Endothelial cell of umbilical vein (primary cell): ENCODE measurements around the gene GEMIN8. TPM values are rescaled to one million over a fixed set of nuclear protein-coding genes. Genes with fewer than 3 reads are reported as not detected.

ENCODE experiments used
- BruUV-seq: library from RNA; stranded (reverse); fragments of 400-500 nt; replicated peaks from 2 replicates; lab custom pipeline; 2021; lab: Mats Ljungman, UMichigan
- CTCF ChIA-PET: fragments of 300-600, 350-600 bp; sonication (Branson Sonifier 250); formaldehyde crosslinking; loops from one replicate; lab custom pipeline; 2021; ENCODE audit warnings: antibody characterized with exemption, inconsistent platforms; lab: Charles Lee
- POLR2A ChIA-PET: fragments of 300-600, 350-600 bp; sonication (Branson Sonifier 250); formaldehyde crosslinking; loops from one replicate; lab custom pipeline; 2021; ENCODE audit warnings: antibody characterized with exemption, inconsistent platforms; lab: Charles Lee
- DNase-seq: peaks from one replicate; pipeline ENCODE4 v3.0.0-alpha.2; 2011; ENCODE audit warnings: low read depth, low spot score
- FAIRE-seq: peaks from 2 replicates; lab custom pipeline; 2011; peaks lifted over from hg19 to GRCh38; lab: Jason Lieb, UNC
- H2AFZ ChIP-seq: 2 replicates; pipeline ENCODE4 v1.6.0; 2012; ENCODE audit warnings: low read depth, low read length, control low read depth, inconsistent platforms
- H3K27ac ChIP-seq: 2 replicates; pipeline ENCODE4 v1.5.1; 2011; ENCODE audit warnings: low read depth, mild to moderate bottlenecking, control low read depth, low read length, moderate library complexity; ENCODE audit not compliant: insufficient read depth
- H3K27me3 ChIP-seq, 2 experiments: 2 replicates each; pipeline versions ENCODE4 v1.6.0 to v1.6.1; 2011; ENCODE audit warnings: low read length in 2 of 2, mixed read lengths in 1 of 2; ENCODE audit not compliant: control insufficient read depth in 2 of 2, insufficient read depth in 2 of 2
- H3K36me3 ChIP-seq, 2 experiments: 2 replicates in 1 of 2; 3 replicates in 1 of 2; pipeline ENCODE4 v1.5.1; 2011; ENCODE audit warnings: low read length in 2 of 2, mild to moderate bottlenecking in 1 of 2, moderate library complexity in 1 of 2; ENCODE audit not compliant: control insufficient read depth in 2 of 2, insufficient read depth in 2 of 2; ENCODE audit errors: extremely low read depth in 1 of 2
- H3K4me1 ChIP-seq: 3 replicates; pipeline ENCODE4 v1.5.1; 2011; ENCODE audit warnings: mild to moderate bottlenecking, low read length; ENCODE audit not compliant: control insufficient read depth, insufficient read depth; ENCODE audit errors: extremely low read depth
- H3K4me2 ChIP-seq: 2 replicates; pipeline ENCODE4 v1.6.1; 2011; ENCODE audit warnings: low read length, control low read depth, mixed read lengths; ENCODE audit not compliant: insufficient read depth
- H3K4me3 ChIP-seq, 3 experiments: fragments of 200-600 bp in 1 of 3; sonication (generic), shearing (Covaris generic) in 1 of 3; replicated peaks in 1 of 3; 2 replicates each; pipeline ENCODE4 v1.5.1; 2011 to 2016; ENCODE audit warnings: control low read depth in 3 of 3, low read length in 3 of 3, mild to moderate bottlenecking in 2 of 3, inconsistent platforms in 1 of 3, low read depth in 1 of 3, moderate library complexity in 1 of 3; ENCODE audit not compliant: insufficient read depth in 1 of 3
- H3K79me2 ChIP-seq: 2 replicates; pipeline ENCODE4 v1.6.0; 2012; ENCODE audit warnings: low read length, inconsistent platforms; ENCODE audit not compliant: control insufficient read depth, insufficient read depth
- H3K9ac ChIP-seq: replicated peaks from 2 replicates; pipeline ENCODE3; 2011; ENCODE audit warnings: low read length, control low read depth; ENCODE audit not compliant: insufficient read depth; ENCODE audit errors: extremely low read depth
- H3K9me1 ChIP-seq: replicated peaks from 3 replicates; pipeline ENCODE4 v1.6.0; 2011; ENCODE audit warnings: mild to moderate bottlenecking, low read length; ENCODE audit not compliant: control insufficient read depth, insufficient read depth; ENCODE audit errors: extremely low read depth
- H3K9me3 ChIP-seq: replicated peaks from 2 replicates; pipeline ENCODE4 v1.5.1; 2012; ENCODE audit warnings: low read length, inconsistent platforms; ENCODE audit not compliant: control insufficient read depth, insufficient read depth
- H4K20me1 ChIP-seq: replicated peaks from 2 replicates; pipeline ENCODE3; 2011; ENCODE audit warnings: mild to moderate bottlenecking, low read length; ENCODE audit not compliant: control insufficient read depth, insufficient read depth; ENCODE audit errors: extremely low read depth
- EZH2 ChIP-seq: IDR thresholded peaks from 2 replicates; pipeline ENCODE4 v1.6.1; 2012; ENCODE audit warnings: borderline replicate concordance, low read depth, mild to moderate bottlenecking, moderate library complexity, low read length, inconsistent platforms; ENCODE audit not compliant: severe bottlenecking
- FOS ChIP-seq: IDR thresholded peaks from 2 replicates; pipeline ENCODE4 v1.6.1; 2011; ENCODE audit warnings: mild to moderate bottlenecking, low read length, moderate library complexity, borderline replicate concordance; ENCODE audit not compliant: insufficient read depth
- GATA2 ChIP-seq: IDR thresholded peaks from 2 replicates; pipeline ENCODE4 v1.7.0; 2011; ENCODE audit warnings: low read depth, mild to moderate bottlenecking, moderate library complexity, mixed read lengths, low read length; ENCODE audit not compliant: insufficient read length, insufficient read depth
- JUN ChIP-seq: IDR thresholded peaks from 2 replicates; pipeline ENCODE4 v1.6.1; 2011; ENCODE audit warnings: borderline replicate concordance, low read depth; ENCODE audit not compliant: insufficient read length, insufficient read depth
- MYC ChIP-seq: IDR thresholded peaks from one replicate; pipeline ENCODE4 v1.6.1; 2011; ENCODE audit warnings: mild to moderate bottlenecking, low read depth, low read length
- POLR2A ChIP-seq: IDR thresholded peaks from 2 replicates; pipeline ENCODE4 v1.6.1; 2012; ENCODE audit warnings: low read depth, mild to moderate bottlenecking, control low read depth, low read length
- POLR2AphosphoS5 ChIP-seq: IDR thresholded peaks from 2 replicates; pipeline ENCODE4 v1.6.1; 2012; ENCODE audit warnings: low read depth, mild to moderate bottlenecking, control low read depth, low read length, moderate library complexity; ENCODE audit not compliant: insufficient read depth
- dilution Hi-C: fragments of 300-500 bp; cut with MboI; formaldehyde crosslinking; loops from one replicate; pipeline ENCODE4 v1.15.0; 2019; ENCODE audit warnings: low sequenced_read_pairs; ENCODE audit not compliant: extremely low pct_ligation_motif_present
- intact Hi-C: fragments of 100-400 bp; cut with micrococcal nuclease; formaldehyde crosslinking; loops from one replicate; pipeline ENCODE4 v1.10.0; 2022
- polyA plus RNA-seq, 4 experiments: library from polyadenylated mRNA; depleted of rRNA in 3 of 4; stranded (reverse) in 3 of 4; unstranded in 1 of 4; fragments of >200 nt; gene quantifications; 2 replicates each; pipeline versions ENCODE4 v1.2.1 to v1.2.3, GENCODE V29; 2011 to 2012; ENCODE audit warnings: missing spikeins in 1 of 4
- total RNA-seq: library from RNA; stranded (reverse); gene quantifications from 2 replicates; pipeline ENCODE4 v1.2.3, GENCODE V29; 2021
- TF ChIP-seq, protein P1 (sequence below): IDR thresholded peaks from 2 replicates; pipeline ENCODE4 v1.6.1; 2011; ENCODE audit not compliant: insufficient read depth, insufficient read length
- TF ChIP-seq, protein P2 (sequence below), 2 donors: IDR thresholded peaks; 1 replicate in 1 of 2; 2 replicates in 1 of 2; pipeline ENCODE4 v1.5.1; 2011; ENCODE audit warnings: low read length in 2 of 2, mild to moderate bottlenecking in 2 of 2, moderate library complexity in 2 of 2, control low read depth in 1 of 2, inconsistent platforms in 1 of 2, low read depth in 1 of 2; ENCODE audit not compliant: insufficient read depth in 1 of 2; ENCODE audit errors: extremely low read depth in 1 of 2

GEMIN8 gene
- total and polyA plus RNA-seq, 2 donors (not counting 3 experiments of a cell fraction or from before 2014, with no cell fraction given): 18.5 to 24.5 TPM

DNA sequence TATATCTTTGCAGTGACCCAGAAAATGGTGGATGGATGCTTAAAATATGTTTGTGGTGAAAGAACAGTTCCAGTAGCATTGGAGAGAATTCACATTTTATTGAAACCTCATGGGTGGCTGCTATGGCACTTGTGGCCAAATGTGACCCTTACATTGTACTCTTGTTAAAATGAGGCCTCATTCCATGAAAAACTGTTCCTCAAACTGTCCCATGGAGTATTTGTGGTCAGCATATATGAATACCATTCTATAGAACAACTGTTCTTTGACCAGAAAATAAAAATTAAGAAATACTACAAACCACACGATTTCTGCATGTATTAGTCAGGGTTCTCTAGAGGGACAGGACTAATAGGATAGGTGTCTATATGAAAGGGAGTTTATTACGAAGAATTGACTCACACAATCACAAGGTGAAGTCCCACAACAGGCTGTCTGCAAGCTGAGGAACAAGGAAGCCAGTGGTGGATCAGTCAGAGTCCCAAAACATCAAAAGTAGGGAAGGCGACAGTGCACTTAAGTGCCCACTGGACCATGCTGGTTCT lies 35.1 kb downstream of the GEMIN8 start:
- Histone ChIP-seq H3K4me1 (no peaks in the 10 kb centered on the region), H3K4me2 (no peak overlapping the region), H3K27me3 (no peaks in the 10 kb centered on the region), H3K9me1 (no peaks in the 10 kb centered on the region), H3K9ac (no peak overlapping the region), H3K4me3 (no peak overlapping the region), H3K36me3 (no peaks in the 10 kb centered on the region), H3K9me3 (no peaks in the 10 kb centered on the region), H2AFZ (no peak overlapping the region), H3K79me2 (no peaks in the 10 kb centered on the region), H3K27ac (no peak overlapping the region), H4K20me1 (no peaks in the 10 kb centered on the region)
- ChIA-PET CTCF (no interaction called here), POLR2A (no interaction called here)
- intact Hi-C loops: no loop called here
- no TSS peak for BruUV-seq
- DNase-seq (no peak), FAIRE-seq (no peak)
- TF ChIP-seq, protein P1, sequence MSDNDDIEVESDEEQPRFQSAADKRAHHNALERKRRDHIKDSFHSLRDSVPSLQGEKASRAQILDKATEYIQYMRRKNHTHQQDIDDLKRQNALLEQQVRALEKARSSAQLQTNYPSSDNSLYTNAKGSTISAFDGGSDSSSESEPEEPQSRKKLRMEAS: no peak
- TF ChIP-seq EZH2 (no peak), FOS (no peak), MYC (no peak), POLR2AphosphoS5 (no peak), POLR2A (no peak), JUN (no peak), GATA2 (no peak)
- TF ChIP-seq, protein P2, sequence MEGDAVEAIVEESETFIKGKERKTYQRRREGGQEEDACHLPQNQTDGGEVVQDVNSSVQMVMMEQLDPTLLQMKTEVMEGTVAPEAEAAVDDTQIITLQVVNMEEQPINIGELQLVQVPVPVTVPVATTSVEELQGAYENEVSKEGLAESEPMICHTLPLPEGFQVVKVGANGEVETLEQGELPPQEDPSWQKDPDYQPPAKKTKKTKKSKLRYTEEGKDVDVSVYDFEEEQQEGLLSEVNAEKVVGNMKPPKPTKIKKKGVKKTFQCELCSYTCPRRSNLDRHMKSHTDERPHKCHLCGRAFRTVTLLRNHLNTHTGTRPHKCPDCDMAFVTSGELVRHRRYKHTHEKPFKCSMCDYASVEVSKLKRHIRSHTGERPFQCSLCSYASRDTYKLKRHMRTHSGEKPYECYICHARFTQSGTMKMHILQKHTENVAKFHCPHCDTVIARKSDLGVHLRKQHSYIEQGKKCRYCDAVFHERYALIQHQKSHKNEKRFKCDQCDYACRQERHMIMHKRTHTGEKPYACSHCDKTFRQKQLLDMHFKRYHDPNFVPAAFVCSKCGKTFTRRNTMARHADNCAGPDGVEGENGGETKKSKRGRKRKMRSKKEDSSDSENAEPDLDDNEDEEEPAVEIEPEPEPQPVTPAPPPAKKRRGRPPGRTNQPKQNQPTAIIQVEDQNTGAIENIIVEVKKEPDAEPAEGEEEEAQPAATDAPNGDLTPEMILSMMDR (IDR thresholded peaks at IDR 0.05; ENCODE audit: extremely low read depth in 1 of 2, insufficient read depth in 1 of 2, low read depth in 1 of 2, low read length in 2 of 2): no peak
- dilution Hi-C loops: no loop called here
